HG03039 (cell line): Measurements from ENCODE around the gene GALNT17.

Experiments
- ATAC-seq: cut with Tn5 transposase; IDR thresholded peaks from one replicate; pipeline ENCODE4 v1.9.1; 2021; ENCODE audit warnings: mild to moderate bottlenecking, moderate library complexity; ENCODE audit not compliant: unreplicated experiment

Gene GALNT17

DNA sequence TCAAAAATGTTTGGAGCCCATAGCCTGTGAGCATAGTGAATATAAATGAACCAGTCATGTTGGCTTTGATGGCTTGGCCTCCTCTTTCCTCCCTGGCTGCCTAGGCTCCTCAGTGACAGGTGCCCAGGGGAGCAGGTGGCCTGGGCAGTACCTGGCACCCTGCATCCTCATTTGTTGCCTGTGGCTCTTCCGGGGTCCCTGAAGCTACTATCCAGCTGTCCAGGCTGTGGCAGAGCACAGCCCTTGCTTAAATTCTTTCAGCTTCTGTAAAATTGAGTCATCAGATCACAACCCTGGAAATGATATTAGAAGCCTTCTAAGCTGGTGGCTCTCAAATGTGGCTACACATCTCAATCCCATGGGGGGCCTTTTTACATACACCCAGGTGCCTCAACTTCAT lies 525.4 kb downstream of the GALNT17 start:
- ATAC-seq = no peak

GRCh38 chr7:71659622-71660021 lies 527.7 kb downstream of the GALNT17 start:
- no peak for ATAC-seq

GRCh38 chr7:71661671-71662224 lies 529.8 kb downstream of the GALNT17 start:
- no peak for ATAC-seq

- ATAC-seq = no peak
These were observed 533.8 kb downstream of the GALNT17 start for GRCh38 chr7:71665716-71666115.

DNA sequence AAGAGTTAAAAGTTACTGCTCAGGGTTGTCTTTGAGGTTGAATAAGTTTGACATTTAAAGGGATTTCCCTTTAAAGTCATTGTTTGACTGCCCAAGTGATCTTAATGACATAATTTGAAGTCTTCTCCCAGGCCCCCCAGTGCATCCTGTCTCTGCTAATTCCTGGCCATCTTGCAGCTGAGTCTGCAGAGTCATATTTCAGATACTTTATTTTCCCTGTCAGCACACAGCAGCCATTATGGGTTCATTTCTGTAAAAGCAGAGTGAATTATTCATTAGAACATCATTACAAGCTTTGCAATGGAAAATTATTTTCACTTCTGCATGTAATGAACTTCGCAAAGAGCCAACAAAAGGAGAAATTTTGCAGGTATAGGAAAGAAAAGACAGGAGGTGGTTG lies 536.6 kb downstream of the GALNT17 start:
- ATAC-seq = no peak

GRCh38 chr7:71679480-71679879 lies 547.5 kb downstream of the GALNT17 start:
- no peak for ATAC-seq

DNA sequence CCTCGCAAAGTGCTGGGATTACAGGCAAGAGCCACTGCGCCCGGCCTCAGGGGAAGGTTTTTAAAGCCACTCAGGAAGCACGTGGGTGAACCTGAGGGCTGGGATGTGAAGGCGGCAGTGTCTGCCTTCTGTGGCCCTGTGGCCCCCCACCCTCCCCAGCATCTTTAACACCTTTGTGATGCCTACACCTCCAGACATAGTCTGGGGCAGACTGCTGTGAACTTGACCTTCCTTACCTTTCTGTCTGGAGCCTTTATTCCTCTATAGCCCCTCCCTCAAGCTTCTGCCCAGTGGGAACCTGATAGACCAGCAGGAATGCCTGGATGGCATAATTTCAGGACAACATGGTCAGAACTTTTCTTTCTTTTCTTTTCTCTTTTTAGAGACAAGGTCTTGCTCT lies 550.2 kb downstream of the GALNT17 start:
- ATAC-seq = no peak

GRCh38 chr7:71682841-71683781 lies 551.2 kb downstream of the GALNT17 start:
- ATAC-seq = no peak

DNA sequence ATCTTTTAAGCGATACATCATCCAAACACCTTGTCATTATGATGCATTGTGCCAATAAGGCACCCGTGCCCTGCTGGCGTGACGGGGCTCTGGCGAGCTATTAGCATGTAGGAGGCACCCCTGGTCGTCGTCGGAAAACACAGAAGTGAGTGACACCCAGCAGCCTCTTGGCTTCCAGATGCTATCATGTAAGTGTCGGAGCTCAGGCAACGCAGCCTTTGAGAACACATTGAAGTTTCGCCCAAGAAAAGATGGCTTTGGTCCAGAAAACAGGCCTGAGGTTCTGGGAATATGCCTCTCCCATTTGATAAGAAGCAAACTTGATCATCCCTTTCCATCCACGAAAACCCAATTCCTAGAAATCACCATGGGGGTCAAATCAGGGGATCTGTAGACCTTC lies 555.3 kb downstream of the GALNT17 start:
- ATAC-seq = no peak

GRCh38 chr7:71687831-71688599 lies 556.1 kb downstream of the GALNT17 start:
- ATAC-seq = no peak

- ATAC-seq = no peak
These were observed 559.6 kb downstream of the GALNT17 start for GRCh38 chr7:71691538-71691937.

DNA sequence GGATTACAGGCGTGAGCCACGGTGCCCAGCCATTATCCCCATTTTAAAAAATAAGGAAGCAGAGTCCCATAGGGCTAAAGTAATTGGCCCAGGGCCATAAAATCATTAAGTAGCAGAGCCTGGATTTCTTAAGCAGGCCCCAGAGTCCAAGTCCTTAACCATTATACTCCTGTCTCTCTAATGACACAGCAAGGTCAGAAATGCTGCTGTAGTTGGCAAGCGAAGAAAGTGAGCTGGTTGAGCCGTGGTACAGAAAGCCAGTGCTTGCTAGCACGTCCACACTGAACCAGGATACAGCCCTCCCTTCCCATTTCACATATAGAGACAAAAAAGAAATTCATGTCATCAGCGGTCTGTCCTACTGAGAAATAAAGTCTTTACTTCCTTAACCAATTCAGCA lies 562.7 kb downstream of the GALNT17 start:
- ATAC-seq = no peak

DNA sequence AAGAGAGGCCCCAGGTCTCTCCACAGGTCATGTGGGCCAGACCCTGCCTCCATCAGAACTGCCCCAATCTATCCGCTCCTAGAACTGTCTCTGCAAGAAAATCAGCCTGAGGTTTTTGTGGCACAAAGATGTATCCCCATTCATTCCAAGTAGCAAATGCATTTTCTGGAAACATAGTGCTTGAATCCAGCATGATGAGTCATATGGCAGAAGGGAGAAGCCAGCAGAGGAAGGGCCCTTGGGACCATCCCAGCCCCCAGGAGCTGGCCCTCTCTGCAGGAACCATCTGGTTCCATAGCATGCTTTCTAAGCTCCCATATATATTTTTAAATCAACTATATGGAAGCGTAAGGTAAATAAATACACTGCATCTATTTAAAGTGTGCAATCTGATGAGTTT lies 563.2 kb downstream of the GALNT17 start:
- no peak for ATAC-seq

- no peak for ATAC-seq
These were observed 564.6 kb downstream of the GALNT17 start for GRCh38 chr7:71696511-71696910.

DNA sequence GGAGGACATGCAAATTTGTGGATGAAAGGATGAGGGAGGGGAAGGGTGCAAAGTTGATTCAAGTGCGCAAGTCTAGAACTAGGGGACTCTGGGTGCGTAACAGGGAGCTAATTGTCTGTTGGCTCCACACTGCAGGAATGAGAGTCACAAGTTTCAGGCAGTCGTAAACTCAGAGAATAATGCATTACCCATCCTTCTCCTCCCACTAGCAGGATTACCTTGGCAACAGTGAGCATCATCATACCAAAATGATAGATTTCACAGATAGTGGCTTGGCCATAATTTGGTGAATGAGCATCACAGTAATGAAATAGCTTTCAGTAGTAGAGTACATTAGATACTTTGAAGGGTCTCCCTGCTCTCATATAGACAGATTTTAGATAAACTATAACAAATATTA lies 565.5 kb downstream of the GALNT17 start:
- ATAC-seq = no peak

DNA sequence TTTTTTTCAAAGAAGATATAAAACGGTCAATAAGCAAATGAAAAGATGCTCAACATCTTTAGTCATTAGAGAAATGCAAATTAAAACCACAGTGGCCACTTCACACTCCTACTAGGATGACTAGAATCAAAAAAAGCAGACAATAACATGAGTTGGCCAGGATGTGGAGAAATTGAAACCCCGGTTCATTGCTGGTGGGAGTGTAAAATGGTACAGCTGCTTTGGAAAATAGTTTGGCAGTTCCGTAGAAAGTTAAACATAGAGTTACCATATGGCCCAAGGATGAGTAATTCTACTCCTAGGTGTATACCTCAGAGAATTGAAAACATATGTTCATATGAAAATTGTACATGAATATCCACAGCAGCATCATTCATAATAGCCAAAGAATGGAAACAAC lies 573.3 kb downstream of the GALNT17 start:
- ATAC-seq = no peak

GRCh38 chr7:71705901-71706596 lies 574.1 kb downstream of the GALNT17 start:
- no peak for ATAC-seq

- ATAC-seq = no peak
These were observed 574.6 kb downstream of the GALNT17 start for GRCh38 chr7:71706597-71706975.

DNA sequence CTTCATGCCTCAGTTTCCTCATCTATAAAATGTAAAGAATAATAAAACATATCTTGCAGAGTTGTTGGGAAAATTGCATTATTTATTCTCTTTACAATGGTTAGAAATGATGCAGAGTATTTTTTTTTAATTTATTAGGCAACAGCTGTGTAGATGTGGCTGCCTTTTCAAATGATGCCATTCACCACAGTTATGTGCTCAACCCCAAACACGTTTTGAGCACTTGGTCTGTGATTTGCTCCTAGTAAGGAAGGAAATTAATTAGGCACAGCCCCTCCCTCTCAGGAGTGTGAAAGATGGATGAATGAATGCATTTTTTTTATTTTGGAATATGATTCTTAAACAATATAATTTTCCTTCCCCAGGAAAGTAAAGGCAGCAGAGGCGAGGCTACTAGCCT lies 575.1 kb downstream of the GALNT17 start:
- no peak for ATAC-seq

- ATAC-seq = no peak
These were observed 576.8 kb downstream of the GALNT17 start for GRCh38 chr7:71708710-71709109.

DNA sequence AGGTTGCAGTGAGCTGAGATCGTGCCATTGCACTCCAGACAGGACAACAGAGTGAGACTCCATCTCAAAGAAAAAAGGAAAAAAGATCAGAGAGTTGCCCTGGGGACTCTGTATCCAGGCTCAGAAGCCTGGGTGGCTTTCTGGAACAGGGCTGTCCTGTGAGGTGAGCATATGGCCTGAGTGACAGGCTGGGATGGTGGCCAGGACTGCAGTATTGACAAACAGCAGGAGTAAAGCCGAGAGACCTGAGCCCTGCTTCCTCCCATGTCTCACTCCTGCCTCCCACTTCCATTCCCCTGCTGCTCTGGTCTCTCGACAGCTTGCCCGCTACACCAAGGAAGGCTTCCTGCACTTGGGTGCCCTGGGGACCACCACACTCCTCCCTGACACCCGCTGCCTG lies 578.5 kb downstream of the GALNT17 start:
- ATAC-seq = no peak
